H1 (cell line): Measurements from ENCODE around the gene INTU. TPM values are rescaled to one million over a fixed set of nuclear protein-coding genes. Genes with fewer than 3 reads are reported as not detected.

Experiments used
- CTCF ChIA-PET: fragments of 300-600 bp; sonication (Branson Sonifier 250); formaldehyde crosslinking; loops from one replicate; lab custom pipeline; 2021; ENCODE audit not compliant: partially characterized antibody; lab: Charles Lee
- POLR2A ChIA-PET: fragments of 300-600 bp; sonication (Branson Sonifier 250); formaldehyde crosslinking; loops from one replicate; lab custom pipeline; 2021; ENCODE audit warnings: inconsistent platforms; ENCODE audit not compliant: partially characterized antibody; lab: Charles Lee
- DNase-seq, 2 experiments: peaks; one replicate each; pipeline versions ENCODE4 v3.0.0 to v3.0.0-alpha.2; 2010 to 2022; ENCODE audit warnings: low spot score in 2 of 2, low read depth in 1 of 2, mixed read lengths in 1 of 2
- FAIRE-seq: peaks from 2 replicates; lab custom pipeline; 2011; peaks lifted over from hg19 to GRCh38; lab: Jason Lieb, UNC
- H2AFZ ChIP-seq: 2 replicates; pipeline ENCODE4 v1.8.1; 2012; ENCODE audit warnings: low read length, inconsistent platforms
- H2AK5ac ChIP-seq: 2 replicates; pipeline ENCODE4 v1.6.1; 2013; ENCODE audit warnings: low read depth, low read length
- H2BK120ac ChIP-seq: replicated peaks from 2 replicates; pipeline ENCODE3; 2013; ENCODE audit warnings: low read depth, low read length, inconsistent platforms
- H2BK12ac ChIP-seq: 2 replicates; pipeline ENCODE4 v1.6.1; 2013; ENCODE audit warnings: low read depth, low read length
- H2BK15ac ChIP-seq: 2 replicates; pipeline ENCODE4 v1.6.1; 2013; ENCODE audit warnings: low read length
- H2BK20ac ChIP-seq: 2 replicates; pipeline ENCODE4 v1.6.1; 2013; ENCODE audit warnings: low read length
- H2BK5ac ChIP-seq: 2 replicates; pipeline ENCODE4 v1.6.1; 2013; ENCODE audit warnings: low read depth, low read length
- H3K14ac ChIP-seq: 2 replicates; pipeline ENCODE4 v1.6.1; 2013; ENCODE audit warnings: inconsistent platforms; ENCODE audit not compliant: insufficient read length
- H3K18ac ChIP-seq: 2 replicates; pipeline ENCODE4 v1.6.1; 2013; ENCODE audit warnings: low read length; ENCODE audit errors: extremely low read depth
- H3K23ac ChIP-seq: 2 replicates; pipeline ENCODE4 v1.6.1; 2013; ENCODE audit warnings: inconsistent platforms; ENCODE audit not compliant: insufficient read length
- H3K23me2 ChIP-seq: 2 replicates; pipeline ENCODE4 v1.6.1; 2013; ENCODE audit warnings: low read depth, low read length
- H3K27ac ChIP-seq: 2 replicates; pipeline ENCODE4 v1.6.1; 2011; ENCODE audit warnings: low read depth, low read length, inconsistent platforms
- H3K27me3 ChIP-seq, 4 experiments: replicated peaks in 1 of 4; 1 replicate in 1 of 4; 2 replicates in 3 of 4; pipeline versions ENCODE4 v1.6.1 to v1.8.1; 2011 to 2013; ENCODE audit warnings: low read length in 3 of 4, mild to moderate bottlenecking in 3 of 4, inconsistent platforms in 2 of 4, mixed read lengths in 2 of 4, moderate library complexity in 1 of 4; ENCODE audit not compliant: control insufficient read depth in 3 of 4, insufficient read depth in 3 of 4; ENCODE audit errors: extremely low read depth in 1 of 4
- H3K36me3 ChIP-seq, 4 experiments: 2 replicates each; pipeline versions ENCODE4 v1.6.1 to v1.8.1; 2011 to 2013; ENCODE audit warnings: mild to moderate bottlenecking in 4 of 4, low read length in 3 of 4, moderate library complexity in 2 of 4, control low read depth in 1 of 4, inconsistent platforms in 1 of 4; ENCODE audit not compliant: insufficient read depth in 4 of 4, control insufficient read depth in 2 of 4
- H3K4ac ChIP-seq: replicated peaks from 2 replicates; pipeline ENCODE3; 2013; ENCODE audit warnings: low read length, low read depth, mixed read lengths, inconsistent platforms; ENCODE audit not compliant: insufficient read length
- H3K4me1 ChIP-seq, 4 experiments: replicated peaks in 1 of 4; 1 replicate in 1 of 4; 2 replicates in 3 of 4; pipeline versions ENCODE4 v1.6.1 to v1.8.1; 2011 to 2013; ENCODE audit warnings: low read length in 3 of 4, inconsistent platforms in 2 of 4, mixed read lengths in 1 of 4; ENCODE audit not compliant: insufficient read depth in 4 of 4, control insufficient read depth in 3 of 4
- H3K4me2 ChIP-seq, 2 experiments: 2 replicates each; pipeline versions ENCODE4 v1.6.1 to v1.8.1; 2011 to 2013; ENCODE audit warnings: low read depth in 2 of 2, low read length in 2 of 2, control low read depth in 1 of 2, inconsistent platforms in 1 of 2, mild to moderate bottlenecking in 1 of 2; ENCODE audit not compliant: insufficient read depth in 1 of 2
- H3K4me3 ChIP-seq, 4 experiments: fragments of 200-600, 300-600 bp in 1 of 4; sonication (generic), shearing (Covaris generic), sonication (Bioruptor Twin) in 1 of 4; 2 replicates each; pipeline versions ENCODE4 v1.5.1 to v1.8.1; 2011 to 2016; ENCODE audit warnings: low read length in 4 of 4, low read depth in 3 of 4, control low read depth in 2 of 4, inconsistent platforms in 2 of 4, mild to moderate bottlenecking in 2 of 4, mixed read lengths in 1 of 4, moderate library complexity in 1 of 4; ENCODE audit not compliant: insufficient read depth in 2 of 4; ENCODE audit errors: extremely low read depth in 1 of 4
- H3K56ac ChIP-seq: replicated peaks from 2 replicates; pipeline ENCODE3; 2013; ENCODE audit warnings: low read depth, mild to moderate bottlenecking, mixed read lengths, low read length, inconsistent platforms; ENCODE audit not compliant: insufficient read length
- H3K79me1 ChIP-seq: 2 replicates; pipeline ENCODE4 v1.6.1; 2013; ENCODE audit warnings: low read depth, low read length, control low read depth
- H3K79me2 ChIP-seq, 2 experiments: 2 replicates each; pipeline versions ENCODE4 v1.6.1 to v1.8.1; 2012 to 2013; ENCODE audit warnings: low read length in 2 of 2, mild to moderate bottlenecking in 2 of 2, inconsistent platforms in 1 of 2; ENCODE audit not compliant: insufficient read depth in 2 of 2, control insufficient read depth in 1 of 2
- H3K9ac ChIP-seq, 4 experiments: replicated peaks in 1 of 4; 1 replicate in 1 of 4; 2 replicates in 3 of 4; pipeline versions ENCODE4 v1.6.1 to v1.8.1; 2011 to 2013; ENCODE audit warnings: low read depth in 3 of 4, low read length in 3 of 4, control low read depth in 2 of 4, mild to moderate bottlenecking in 2 of 4, moderate library complexity in 2 of 4, inconsistent platforms in 1 of 4; ENCODE audit errors: extremely low read depth in 1 of 4
- H3K9me3 ChIP-seq, 2 experiments: 2 replicates each; pipeline versions ENCODE4 v1.6.1 to v1.8.1; 2012 to 2013; ENCODE audit warnings: mild to moderate bottlenecking in 2 of 2, moderate library complexity in 2 of 2, control low read depth in 1 of 2, inconsistent platforms in 1 of 2, low read depth in 1 of 2, low read length in 1 of 2, mixed read lengths in 1 of 2; ENCODE audit not compliant: insufficient read depth in 2 of 2
- H4K20me1 ChIP-seq, 2 experiments: replicated peaks in 1 of 2; 2 replicates each; pipeline versions ENCODE3 to v1.8.1; 2011 to 2013; ENCODE audit warnings: inconsistent platforms in 2 of 2, low read length in 2 of 2, mild to moderate bottlenecking in 1 of 2; ENCODE audit not compliant: insufficient read depth in 2 of 2, control insufficient read depth in 1 of 2
- H4K5ac ChIP-seq: 2 replicates; pipeline ENCODE4 v1.6.1; 2013; ENCODE audit warnings: low read length, low read depth, mixed read lengths, inconsistent platforms; ENCODE audit not compliant: insufficient read length
- H4K8ac ChIP-seq: 2 replicates; pipeline ENCODE4 v1.8.0; 2013; ENCODE audit warnings: mild to moderate bottlenecking, moderate library complexity, low read length, inconsistent platforms; ENCODE audit not compliant: insufficient read depth; ENCODE audit errors: extremely low read depth
- H4K91ac ChIP-seq: replicated peaks from 2 replicates; pipeline ENCODE3; 2013; ENCODE audit warnings: low read length, mixed read lengths, inconsistent platforms; ENCODE audit not compliant: insufficient read length
- ATF2 ChIP-seq: IDR thresholded peaks from 2 replicates; pipeline ENCODE4 v1.6.1; 2012; ENCODE audit warnings: low read length, inconsistent platforms
- BACH1 ChIP-seq: IDR thresholded peaks from 2 replicates; pipeline ENCODE4 v1.6.1; 2012; ENCODE audit warnings: low read length, improper control_type of control experiment
- BCL11A ChIP-seq, 2 experiments: IDR thresholded peaks; one replicate each; pipeline ENCODE4 v1.6.1; 2011; ENCODE audit warnings: low read depth in 2 of 2, low read length in 2 of 2, mild to moderate bottlenecking in 2 of 2
- CHD1 ChIP-seq: IDR thresholded peaks from 2 replicates; pipeline ENCODE4 v1.6.1; 2012; ENCODE audit warnings: low read depth, low read length, improper control_type of control experiment
- HDAC6 ChIP-seq: IDR thresholded peaks from one replicate; pipeline ENCODE4 v1.7.1; 2012; ENCODE audit warnings: low read depth, mild to moderate bottlenecking, inconsistent platforms, low read length, moderate library complexity
- NANOG ChIP-seq: IDR thresholded peaks from 2 replicates; pipeline ENCODE4 v1.6.1; 2011; ENCODE audit warnings: low read length, low read depth, mild to moderate bottlenecking, inconsistent platforms; ENCODE audit not compliant: insufficient read depth, poor library complexity, severe bottlenecking
- RFX5 ChIP-seq: IDR thresholded peaks from 2 replicates; pipeline ENCODE4 v1.6.1; 2011; ENCODE audit warnings: low read depth, low read length, improper control_type of control experiment, borderline replicate concordance
- WGBS, 2 experiments: shearing (Covaris generic) in 1 of 2; methylation state at CpG; one replicate each; pipeline versions ENCODE4 v1.1.6 to v1.1.7; 2013 to 2015; ENCODE audit warnings: low lambda C conversion rate in 2 of 2, mixed read lengths in 2 of 2, inconsistent platforms in 1 of 2, low coverage in 1 of 2, missing lambda C conversion rate in 1 of 2; ENCODE audit not compliant: insufficient replicate concordance in 2 of 2, insufficient coverage in 1 of 2, insufficient read length in 1 of 2; ENCODE audit errors: extremely low coverage in 1 of 2, missing lambda C conversion rate in 1 of 2; 5-methylcytosine and 5-hydroxymethylcytosine counted together
- polyA plus RNA-seq, 7 experiments: library from polyadenylated mRNA; depleted of rRNA in 3 of 7; stranded (reverse) in 5 of 7; unstranded in 2 of 7; fragments of >200 nt in 5 of 7; fragments of 200-250 nt in 2 of 7; gene quantifications; 1 replicate in 5 of 7; 2 replicates in 1 of 7; 4 replicates in 1 of 7; pipeline versions ENCODE4 v1.2.1 to v1.2.3, GENCODE V29; 2011 to 2013; ENCODE audit warnings: missing spikeins in 2 of 7, mixed read lengths in 2 of 7
- total RNA-seq: library from RNA; stranded (reverse); fragmentation: NEBNext Ultra II Directional; extraction: Animal tissue kit (Norgen Biotek cat#: 25700); gene quantifications from 2 replicates; pipeline ENCODE4 v1.2.1, GENCODE V29; 2021

The INTU gene
- total and polyA plus RNA-seq, 2 of the 8 experiments (the other 6 are each of a cell fraction or from before 2014, with no cell fraction given) = 6.0 to 15.1 TPM

DNA sequence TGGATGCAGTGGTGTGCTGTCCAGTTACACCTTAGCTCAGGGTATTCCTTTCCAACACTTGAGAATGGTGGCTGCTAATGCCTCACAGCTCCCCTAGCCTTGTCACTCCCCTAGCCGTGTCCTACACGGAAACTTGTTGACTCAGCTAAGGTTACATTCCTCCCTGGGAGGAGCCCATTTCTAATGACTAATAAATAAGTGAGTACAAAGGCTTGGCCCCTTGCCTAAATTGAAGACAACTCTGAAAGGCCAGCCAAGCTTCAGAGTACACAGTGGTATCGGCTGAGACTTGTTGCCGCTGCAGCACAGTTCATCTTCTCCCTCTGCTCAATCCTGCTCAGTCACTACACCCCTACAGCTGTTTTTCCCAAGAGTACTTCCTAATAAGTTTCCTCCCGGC lies 76.2 kb downstream of the INTU start:
- H4K8ac ChIP-seq = no peak overlapping the region
- ChIA-PET CTCF (interaction anchor here (1.0 kb wide), 1 partner anchor 342 kb away, joined by 3 read pairs; no protein-coding TSS in a partner anchor), POLR2A (no interaction called here)
- H3K18ac ChIP-seq = no peak overlapping the region
- no peak overlapping the region for H4K91ac ChIP-seq
- peaks cover 0 to 8% of the 10 kb centered on the region in 2 experiments; a peak in 1 of 4 replicates for H3K9me3 ChIP-seq
- no peak overlapping the region for H3K4ac ChIP-seq
- no peaks in the 10 kb centered on the region for H4K20me1 ChIP-seq
- no peak overlapping the region for H3K23ac ChIP-seq
- DNase-seq = no peak
- no peak overlapping the region for H3K56ac ChIP-seq
- 79% methylated on average over 5 of the region's 5 CpGs; no CpG with 5 or more reads in 1 of the 2 experiments for WGBS, 2 experiments
- H2BK20ac ChIP-seq = no peak overlapping the region
- H3K27me3 ChIP-seq = no peaks in the 10 kb centered on the region
- H2AK5ac ChIP-seq = no peak overlapping the region
- no peak overlapping the region for H2BK12ac ChIP-seq
- no peaks in the 10 kb centered on the region for H3K79me2 ChIP-seq
- no peak overlapping the region; a peak in 1 of 7 replicates for H3K9ac ChIP-seq
- H3K4me1 ChIP-seq = no peaks in the 10 kb centered on the region
- H3K4me2 ChIP-seq = no peak overlapping the region
- H3K23me2 ChIP-seq = no peaks in the 10 kb centered on the region; the same call in 1 of the 2 replicates
- no peak overlapping the region for H3K27ac ChIP-seq
- no peak overlapping the region for H2BK120ac ChIP-seq
- no peak for FAIRE-seq
- peaks cover 2 to 23% (median 14%) of the 10 kb centered on the region in 4 experiments; a peak in 5 of 8 replicates for H3K36me3 ChIP-seq
- H3K79me1 ChIP-seq = no peaks in the 10 kb centered on the region
- H2BK15ac ChIP-seq = no peak overlapping the region
- H3K14ac ChIP-seq = no peak overlapping the region
- no peak overlapping the region for H2AFZ ChIP-seq
- H3K4me3 ChIP-seq = no peak overlapping the region
- H2BK5ac ChIP-seq = no peak overlapping the region
- no peak overlapping the region for H4K5ac ChIP-seq
- TF ChIP-seq NANOG (no peak), BCL11A (IDR thresholded peaks at IDR 0.05; ENCODE audit: low read depth in 2 of 2, low read length in 2 of 2) (no peak), RFX5 (no peak), HDAC6 (no peak), CHD1 (no peak), BACH1 (no peak), ATF2 (no peak)
